Erythroblast (primary cell): Measurements from ENCODE around the gene JAZF1.

Experiments used
- GATA1 ChIP-seq: IDR thresholded peaks from 2 replicates; pipeline ENCODE4 v1.6.1; 2011; ENCODE audit warnings: low read depth, mild to moderate bottlenecking, control low read depth, low read length, moderate library complexity
- POLR2A ChIP-seq: IDR thresholded peaks from 2 replicates; pipeline ENCODE4 v1.6.1; 2011; ENCODE audit warnings: mild to moderate bottlenecking, low read length

- no peak for TF ChIP-seq POLR2A
- no peak for TF ChIP-seq GATA1
Observed at GRCh38 chr7:28208506-28208905, 27.9 kb upstream of the JAZF1 start.
